Lower leg skin (tissue), 3 donors: ENCODE data around the gene TAF15.

ENCODE experiments used
- POLR2A ChIP-seq, 2 donors: fragments of 450-650 bp; IDR thresholded peaks; one replicate each; pipeline ENCODE4 v1.6.1; 2016 to 2017; ENCODE audit warnings: antibody characterized with exemption in 2 of 2, mild to moderate bottlenecking in 1 of 2, moderate library complexity in 1 of 2
- TF ChIP-seq, protein P1 (sequence below), 3 donors: fragments of 450-650 bp; IDR thresholded peaks; one replicate each; pipeline ENCODE4 v1.5.1; 2016; ENCODE audit warnings: antibody characterized with exemption in 3 of 3, mild to moderate bottlenecking in 3 of 3, moderate library complexity in 2 of 3

DNA sequence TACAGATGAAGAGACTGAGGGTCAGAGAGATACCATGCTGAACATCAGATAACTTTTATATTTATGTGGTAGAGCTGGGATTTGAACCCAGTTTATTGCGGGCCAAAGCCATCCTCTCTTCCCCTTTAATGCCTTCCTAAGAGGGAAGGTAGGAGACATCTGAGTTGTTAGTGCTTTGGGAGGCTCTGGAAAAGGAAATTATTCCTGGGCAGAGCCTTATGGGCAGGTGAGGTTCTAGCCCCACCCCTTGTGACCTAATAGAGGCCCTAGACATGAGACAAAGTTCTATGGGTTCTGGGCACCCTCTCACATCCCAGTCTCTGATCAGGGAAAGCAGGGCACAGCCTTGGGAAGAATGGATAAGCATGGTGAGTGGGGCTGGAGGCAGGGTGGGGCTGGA lies 48.7 kb upstream of the TAF15 start, which contains the start of gene C17orf50:
- TF ChIP-seq, protein P1, sequence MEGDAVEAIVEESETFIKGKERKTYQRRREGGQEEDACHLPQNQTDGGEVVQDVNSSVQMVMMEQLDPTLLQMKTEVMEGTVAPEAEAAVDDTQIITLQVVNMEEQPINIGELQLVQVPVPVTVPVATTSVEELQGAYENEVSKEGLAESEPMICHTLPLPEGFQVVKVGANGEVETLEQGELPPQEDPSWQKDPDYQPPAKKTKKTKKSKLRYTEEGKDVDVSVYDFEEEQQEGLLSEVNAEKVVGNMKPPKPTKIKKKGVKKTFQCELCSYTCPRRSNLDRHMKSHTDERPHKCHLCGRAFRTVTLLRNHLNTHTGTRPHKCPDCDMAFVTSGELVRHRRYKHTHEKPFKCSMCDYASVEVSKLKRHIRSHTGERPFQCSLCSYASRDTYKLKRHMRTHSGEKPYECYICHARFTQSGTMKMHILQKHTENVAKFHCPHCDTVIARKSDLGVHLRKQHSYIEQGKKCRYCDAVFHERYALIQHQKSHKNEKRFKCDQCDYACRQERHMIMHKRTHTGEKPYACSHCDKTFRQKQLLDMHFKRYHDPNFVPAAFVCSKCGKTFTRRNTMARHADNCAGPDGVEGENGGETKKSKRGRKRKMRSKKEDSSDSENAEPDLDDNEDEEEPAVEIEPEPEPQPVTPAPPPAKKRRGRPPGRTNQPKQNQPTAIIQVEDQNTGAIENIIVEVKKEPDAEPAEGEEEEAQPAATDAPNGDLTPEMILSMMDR (IDR thresholded peaks at IDR 0.05), result no peak
- TF ChIP-seq POLR2A (IDR thresholded peaks at IDR 0.05), result no peak
